Stomach (tissue), 4 donors: ENCODE measurements around the gene PPP1R3E.

Experiments
- CTCF ChIP-seq, 7 experiments: fragments of 450-650 bp in 4 of 7; fragments of 200-600 bp in 3 of 7; sonication (generic) in 3 of 7; IDR thresholded peaks; one replicate each; pipeline ENCODE4 v1.5.1; 2016 to 2019; ENCODE audit warnings: antibody characterized with exemption in 7 of 7, control low read depth in 2 of 7, mild to moderate bottlenecking in 1 of 7
- EP300 ChIP-seq: sonication (generic); formaldehyde crosslinking; IDR thresholded peaks from one replicate; pipeline ENCODE4 v1.6.1; 2017; ENCODE audit warnings: antibody characterized with exemption

- TF ChIP-seq CTCF (IDR thresholded peaks at IDR 0.05), result no peak
- no peak for TF ChIP-seq EP300
These were observed 17.1 kb downstream of the PPP1R3E start for GRCh38 chr14:23285530-23286019.
